A673 (cell line): ENCODE results near the gene TOMM22. TPM values are rescaled to one million over a fixed set of nuclear protein-coding genes. Genes with fewer than 3 reads are reported as not detected.

ENCODE experiments used
- BruUV-seq: library from RNA; stranded (reverse); fragments of 400-500 nt; replicated peaks from 2 replicates; lab custom pipeline; 2021; lab: Mats Ljungman, UMichigan
- CTCF ChIA-PET: fragments of 300-600 bp; sonication (Branson Sonifier 250); formaldehyde crosslinking; loops from one replicate; lab custom pipeline; 2022; ENCODE audit warnings: antibody characterized with exemption; lab: Charles Lee
- POLR2A ChIA-PET: fragments of 300-600 bp; sonication (Branson Sonifier 250); formaldehyde crosslinking; loops from one replicate; lab custom pipeline; 2022; ENCODE audit warnings: antibody characterized with exemption; ENCODE audit not compliant: low non-redundant PET; lab: Charles Lee
- DNase-seq: peaks from one replicate; pipeline ENCODE4 v3.0.0-alpha.2; 2015; ENCODE audit warnings: low spot score
- H3K27ac ChIP-seq: fragments of 200-600 bp; sonication (generic); 2 replicates; pipeline ENCODE4 v1.5.1; 2016; ENCODE audit warnings: mixed run types, low read depth, mild to moderate bottlenecking, mixed read lengths, antibody characterized with exemption, low read length; ENCODE audit not compliant: poor library complexity, severe bottlenecking
- H3K27me3 ChIP-seq: fragments of 200-600 bp; sonication (generic); replicated peaks from 2 replicates; pipeline ENCODE4 v1.6.1; 2017; ENCODE audit warnings: mixed run types, low read depth, mild to moderate bottlenecking, mixed read lengths, antibody characterized with exemption, low read length; ENCODE audit not compliant: insufficient read depth, poor library complexity
- H3K36me3 ChIP-seq: fragments of 200-600 bp; sonication (generic); 2 replicates; pipeline ENCODE4 v1.6.1; 2016; ENCODE audit warnings: mixed run types, mild to moderate bottlenecking, mixed read lengths, antibody characterized with exemption, low read length; ENCODE audit not compliant: insufficient read depth, poor library complexity, severe bottlenecking
- H3K4me1 ChIP-seq: fragments of 200-600 bp; sonication (generic); 2 replicates; pipeline ENCODE4 v1.6.1; 2017; ENCODE audit warnings: mixed run types, mild to moderate bottlenecking, mixed read lengths, antibody characterized with exemption, low read length; ENCODE audit not compliant: insufficient read depth, poor library complexity, severe bottlenecking
- H3K4me3 ChIP-seq: fragments of 200-600 bp; sonication (generic); 2 replicates; pipeline ENCODE4 v1.5.1; 2016; ENCODE audit warnings: low read depth, mixed run types, mild to moderate bottlenecking, mixed read lengths, low read length; ENCODE audit not compliant: poor library complexity, severe bottlenecking
- H3K9me3 ChIP-seq: fragments of 200-600 bp; sonication (generic); 2 replicates; pipeline ENCODE4 v1.6.1; 2016; ENCODE audit warnings: mixed run types, low read depth, mild to moderate bottlenecking, mixed read lengths, antibody characterized with exemption, low read length; ENCODE audit not compliant: poor library complexity, severe bottlenecking
- CTCF ChIP-seq: fragments of 300-800, 200-600 bp; sonication (generic); conservative IDR thresholded peaks from 2 replicates; pipeline ENCODE4 v1.5.1; 2017; ENCODE audit warnings: low read depth, mild to moderate bottlenecking, antibody characterized with exemption, low read length, moderate library complexity, mixed read lengths
- EZH2 ChIP-seq: fragments of 200-600 bp; sonication (generic); IDR thresholded peaks from 2 replicates; pipeline ENCODE4 v1.6.1; 2017; ENCODE audit warnings: borderline replicate concordance, low read depth, mild to moderate bottlenecking, mixed read lengths, antibody characterized with exemption, low read length; ENCODE audit not compliant: poor library complexity, severe bottlenecking
- intact Hi-C: fragments of 100-400 bp; cut with micrococcal nuclease; formaldehyde crosslinking; loops from one replicate; pipeline ENCODE4 v1.10.0; 2022; ENCODE audit not compliant: unreplicated experiment
- total RNA-seq: library from RNA; stranded (reverse); gene quantifications from 2 replicates; pipeline ENCODE4 v1.2.3, GENCODE V29; 2021

Gene TOMM22
- total RNA-seq, 1 experiment from 2014 or later, result 152 TPM

GRCh38 chr22:38725900-38726655 lies 44.3 kb downstream of the TOMM22 start:
- Histone ChIP-seq H3K4me3 (no peak overlapping the region), H3K27me3 (no peaks in the 10 kb centered on the region), H3K27ac (no peak overlapping the region), H3K4me1 (no peaks in the 10 kb centered on the region), H3K9me3 (no peaks in the 10 kb centered on the region), H3K36me3 (peaks cover 98% of the 10 kb centered on the region)
- no TSS peak for BruUV-seq
- intact Hi-C loops, result no loop called here
- TF ChIP-seq EZH2 (no peak), CTCF (no peak)
- CTCF ChIA-PET, result no interaction called here
- POLR2A ChIA-PET, result interaction anchor here (0.5 kb wide), 1 partner anchor 17 kb away, joined by 4 read pairs; no protein-coding TSS in a partner anchor
- no peak for DNase-seq

DNA sequence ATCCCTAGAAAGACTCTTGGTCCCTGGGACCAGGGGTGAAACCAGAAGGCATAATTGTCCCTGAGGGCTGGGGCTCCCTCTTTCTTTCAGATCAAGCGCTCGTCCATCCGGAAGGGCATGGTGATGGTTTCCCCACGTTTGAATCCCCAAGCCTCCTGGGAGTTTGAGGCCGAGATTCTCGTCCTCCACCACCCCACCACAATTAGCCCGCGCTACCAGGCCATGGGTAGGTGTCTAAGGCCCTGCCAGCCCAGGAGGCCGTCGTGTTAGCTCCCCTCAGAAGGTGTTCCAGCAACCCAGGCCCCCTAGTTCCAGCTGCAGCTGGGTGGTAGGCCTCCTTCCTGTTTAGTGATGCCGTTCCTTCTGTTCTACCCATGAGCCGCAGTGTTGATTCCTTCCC lies 45.4 kb downstream of the TOMM22 start:
- Histone ChIP-seq H3K4me1 (no peaks in the 10 kb centered on the region), H3K27ac (no peak overlapping the region), H3K9me3 (no peaks in the 10 kb centered on the region), H3K4me3 (no peak overlapping the region), H3K27me3 (no peaks in the 10 kb centered on the region), H3K36me3 (peaks cover 96% of the 10 kb centered on the region)
- TF ChIP-seq EZH2 (no peak), CTCF (no peak)
- BruUV-seq, result no TSS peak
- ChIA-PET CTCF (no interaction called here), POLR2A (no interaction called here)
- DNase-seq, result no peak
- intact Hi-C loops, result no loop called here

DNA sequence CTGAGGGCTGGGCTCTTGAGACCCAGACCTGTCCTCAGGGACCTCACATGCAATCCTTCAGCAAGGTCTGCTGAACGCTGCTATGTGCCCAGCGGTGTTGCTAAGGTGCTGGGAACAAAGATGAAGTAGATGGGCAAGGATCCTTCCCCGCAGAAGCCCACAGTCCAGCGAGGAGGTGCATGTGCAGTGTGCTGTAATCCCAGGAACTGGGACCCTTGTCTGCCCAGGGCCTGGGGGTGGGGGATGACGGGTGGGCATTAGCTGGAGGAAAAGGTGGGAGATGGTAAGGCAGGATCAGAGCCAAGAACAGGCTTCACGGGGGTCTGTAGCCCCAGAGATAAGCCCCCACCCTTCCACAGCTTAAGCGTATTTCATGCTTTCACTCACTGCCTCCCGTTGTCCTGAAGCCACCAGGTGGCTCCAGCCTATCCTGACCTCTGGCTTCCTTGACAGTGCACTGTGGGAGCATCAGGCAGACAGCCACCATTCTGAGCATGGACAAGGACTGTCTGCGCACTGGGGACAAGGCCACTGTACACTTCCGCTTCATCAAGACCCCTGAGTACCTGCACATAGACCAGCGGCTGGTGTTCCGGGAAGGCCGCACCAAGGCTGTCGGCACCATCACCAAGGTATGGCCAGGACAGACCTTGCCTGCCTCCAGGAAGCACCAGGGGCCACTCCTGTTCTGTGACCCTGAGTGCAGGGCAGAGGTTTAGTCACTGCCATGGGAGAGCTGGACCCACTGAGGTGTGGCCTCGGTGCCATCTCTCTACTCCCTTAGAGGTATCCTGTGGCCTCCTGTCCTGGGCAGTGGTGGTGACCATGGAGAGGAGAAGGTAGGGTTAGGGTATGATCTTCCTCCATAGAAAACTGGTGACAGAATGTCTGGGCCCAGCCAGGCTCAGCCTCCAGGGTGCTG lies 46.0 kb downstream of the TOMM22 start:
- Histone ChIP-seq H3K4me3 (no peak overlapping the region), H3K9me3 (no peaks in the 10 kb centered on the region), H3K27ac (no peak overlapping the region), H3K36me3 (peaks cover 90% of the 10 kb centered on the region), H3K27me3 (no peaks in the 10 kb centered on the region), H3K4me1 (no peaks in the 10 kb centered on the region)
- ChIA-PET CTCF (no interaction called here), POLR2A (no interaction called here)
- BruUV-seq, result no TSS peak
- intact Hi-C loops, result no loop called here
- DNase-seq, result no peak
- TF ChIP-seq CTCF (no peak), EZH2 (no peak)
